ENCODE measurements around the gene SOX3. TPM values are rescaled to one million over a fixed set of nuclear protein-coding genes. Genes with fewer than 3 reads are reported as not detected.

SOX3 gene
- total RNA-seq, 1 experiment from 2014 or later = not detected

DNA sequence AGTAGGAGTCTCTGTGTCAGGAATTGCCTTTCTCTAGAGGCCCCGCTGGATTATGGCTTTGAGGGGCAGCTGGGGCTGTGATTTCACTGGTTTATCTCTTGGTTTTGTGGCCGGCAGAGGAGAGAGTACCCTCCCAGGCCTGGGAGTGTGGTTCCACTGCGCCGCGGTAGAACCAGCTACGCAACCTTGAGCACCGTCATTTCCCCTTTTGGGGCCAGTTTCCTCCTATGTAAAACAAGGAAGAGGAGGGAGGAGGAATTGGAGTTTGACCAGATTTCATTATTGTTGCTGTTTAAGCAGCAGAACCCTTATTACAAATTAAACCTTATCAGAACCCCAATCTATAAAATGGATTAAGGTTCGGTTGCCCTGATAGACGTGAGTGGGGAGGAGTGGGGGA is 4.4 kb downstream of the SOX3 start:
- H3K27me3 ChIP-seq (replicated peaks; ENCODE audit: insufficient read depth, low read depth, low read length, poor library complexity) = peaks cover 87% of the 10 kb centered on the region
- DNase-seq (ENCODE audit: low spot score) = no peak
- no peak overlapping the region for H3K4me3 ChIP-seq (ENCODE audit: low read depth, low read length, poor library complexity, severe bottlenecking)
- no peaks in the 10 kb centered on the region for H3K4me1 ChIP-seq (ENCODE audit: insufficient read depth, low read length, poor library complexity, severe bottlenecking)
- CTCF ChIA-PET = no interaction called here
- intact Hi-C loops (cut with micrococcal nuclease; ENCODE audit: unreplicated experiment) = loop anchor here (10.0 kb wide), 1 partner anchor 376 kb away; no protein-coding TSS in a partner anchor
- no peaks in the 10 kb centered on the region for H3K9me3 ChIP-seq (ENCODE audit: low read depth, low read length, poor library complexity, severe bottlenecking)
- H3K27ac ChIP-seq (ENCODE audit: low read depth, low read length, poor library complexity, severe bottlenecking) = no peak overlapping the region
- no peaks in the 10 kb centered on the region for H3K36me3 ChIP-seq (ENCODE audit: insufficient read depth, low read length, poor library complexity, severe bottlenecking)
- POLR2A ChIA-PET (ENCODE audit: low non-redundant PET) = no interaction called here
- TF ChIP-seq EZH2 (IDR thresholded peaks at IDR 0.05; ENCODE audit: borderline replicate concordance, low read depth, low read length, poor library complexity, severe bottlenecking) (no peak), CTCF (conservative IDR thresholded peaks at IDR 0.05; ENCODE audit: low read depth, low read length) (no peak)
- no TSS peak for BruUV-seq (replicated peaks)

- H3K36me3 ChIP-seq (ENCODE audit: insufficient read depth, low read length, poor library complexity, severe bottlenecking) = no peaks in the 10 kb centered on the region
- peaks cover 56% of the 10 kb centered on the region for H3K27me3 ChIP-seq (replicated peaks; ENCODE audit: insufficient read depth, low read depth, low read length, poor library complexity)
- no peak for TF ChIP-seq CTCF (conservative IDR thresholded peaks at IDR 0.05; ENCODE audit: low read depth, low read length)
- TF ChIP-seq EZH2 (IDR thresholded peaks at IDR 0.05; ENCODE audit: borderline replicate concordance, low read depth, low read length, poor library complexity, severe bottlenecking) = no peak
- no peaks in the 10 kb centered on the region for H3K4me1 ChIP-seq (ENCODE audit: insufficient read depth, low read length, poor library complexity, severe bottlenecking)
- POLR2A ChIA-PET (ENCODE audit: low non-redundant PET) = no interaction called here
- no peaks in the 10 kb centered on the region for H3K9me3 ChIP-seq (ENCODE audit: low read depth, low read length, poor library complexity, severe bottlenecking)
- CTCF ChIA-PET = no interaction called here
- intact Hi-C loops (cut with micrococcal nuclease; ENCODE audit: unreplicated experiment) = no loop called here
- H3K27ac ChIP-seq (ENCODE audit: low read depth, low read length, poor library complexity, severe bottlenecking) = no peak overlapping the region
- BruUV-seq (replicated peaks) = no TSS peak
- no peak overlapping the region for H3K4me3 ChIP-seq (ENCODE audit: low read depth, low read length, poor library complexity, severe bottlenecking)
- no peak for DNase-seq (ENCODE audit: low spot score)
These were observed 9.1 kb downstream of the SOX3 start for GRCh38 chrX:140495739-140496138.

DNA sequence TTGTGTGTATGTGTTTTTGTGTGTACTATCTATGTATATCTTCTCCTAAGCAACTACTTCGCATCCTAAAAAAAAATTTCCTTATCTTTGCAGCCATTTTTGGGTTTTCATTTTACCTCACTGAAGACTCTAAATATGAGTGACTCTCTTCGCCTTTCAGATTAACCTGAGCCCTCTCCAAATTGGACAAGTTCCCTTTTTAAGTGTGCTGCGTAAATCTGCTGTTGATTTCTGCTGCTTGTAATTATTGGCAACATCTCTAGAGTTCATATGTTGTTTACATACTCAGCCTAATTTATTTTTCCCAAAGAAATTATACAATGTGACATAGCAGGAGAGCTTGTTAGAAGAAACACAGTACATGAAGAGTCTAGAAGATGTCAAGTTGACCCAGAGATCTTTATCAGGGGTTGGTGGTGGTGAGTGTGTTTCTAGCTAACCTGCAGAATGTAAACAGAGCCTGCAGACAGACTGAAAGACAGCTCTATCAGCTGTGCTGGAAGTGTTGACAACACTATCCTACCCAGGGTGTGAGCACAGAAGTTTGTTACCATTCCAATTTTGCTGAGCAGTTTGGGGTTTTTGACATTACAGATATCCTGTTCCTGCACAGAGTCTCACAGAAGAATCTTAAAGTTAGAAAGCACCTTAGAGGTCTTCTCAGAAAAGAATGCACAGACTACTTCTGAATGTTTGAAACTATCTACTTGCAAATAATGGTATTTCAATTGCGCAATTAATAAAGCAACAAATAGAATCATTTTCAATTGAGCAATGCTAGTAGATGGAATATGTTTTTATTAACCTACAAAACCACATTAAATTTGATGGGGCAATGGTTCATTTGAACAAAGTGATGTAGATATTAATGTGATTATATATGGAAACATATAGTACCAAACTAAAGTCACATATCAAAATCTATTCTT is 12.5 kb downstream of the SOX3 start:
- no peak for DNase-seq (ENCODE audit: low spot score)
- BruUV-seq (replicated peaks) = no TSS peak
- Histone ChIP-seq H3K36me3 (ENCODE audit: insufficient read depth, low read length, poor library complexity, severe bottlenecking) (no peaks in the 10 kb centered on the region), H3K9me3 (ENCODE audit: low read depth, low read length, poor library complexity, severe bottlenecking) (no peaks in the 10 kb centered on the region), H3K4me3 (ENCODE audit: low read depth, low read length, poor library complexity, severe bottlenecking) (no peak overlapping the region), H3K27ac (ENCODE audit: low read depth, low read length, poor library complexity, severe bottlenecking) (no peak overlapping the region), H3K27me3 (replicated peaks; ENCODE audit: insufficient read depth, low read depth, low read length, poor library complexity) (peaks cover 33% of the 10 kb centered on the region), H3K4me1 (ENCODE audit: insufficient read depth, low read length, poor library complexity, severe bottlenecking) (no peaks in the 10 kb centered on the region)
- ChIA-PET POLR2A (ENCODE audit: low non-redundant PET) (no interaction called here), CTCF (no interaction called here)
- intact Hi-C loops (cut with micrococcal nuclease; ENCODE audit: unreplicated experiment) = no loop called here
- TF ChIP-seq EZH2 (IDR thresholded peaks at IDR 0.05; ENCODE audit: borderline replicate concordance, low read depth, low read length, poor library complexity, severe bottlenecking) (no peak), CTCF (conservative IDR thresholded peaks at IDR 0.05; ENCODE audit: low read depth, low read length) (no peak)
